SJCRH30 (cell line): ENCODE data around the gene AAGAB. TPM values are rescaled to one million over a fixed set of nuclear protein-coding genes. Genes with fewer than 3 reads are reported as not detected.

ENCODE experiments used
- DNase-seq, 2 experiments: peaks; one replicate each; pipeline ENCODE4 v3.0.0-alpha.2; 2015 to 2020
- H3K27ac ChIP-seq: fragments of 250-450 bp; sonication (Bioruptor Pico); 2 replicates; pipeline ENCODE4 v1.5.1; 2020; ENCODE audit warnings: mild to moderate bottlenecking, moderate library complexity
- H3K27me3 ChIP-seq: fragments of 250-450 bp; sonication (Bioruptor Pico); 2 replicates; pipeline ENCODE4 v1.5.1; 2020; ENCODE audit warnings: mild to moderate bottlenecking, moderate library complexity
- H3K36me3 ChIP-seq: fragments of 250-450 bp; sonication (Bioruptor Pico); 2 replicates; pipeline ENCODE4 v1.5.1; 2020; ENCODE audit warnings: mild to moderate bottlenecking, moderate library complexity
- H3K4me1 ChIP-seq: fragments of 250-450 bp; sonication (Bioruptor Pico); 2 replicates; pipeline ENCODE4 v1.5.1; 2020; ENCODE audit warnings: mild to moderate bottlenecking, moderate library complexity
- H3K4me3 ChIP-seq: fragments of 250-450 bp; sonication (Bioruptor Pico); 2 replicates; pipeline ENCODE4 v1.5.1; 2020; ENCODE audit warnings: mild to moderate bottlenecking, moderate library complexity
- H3K9me3 ChIP-seq: fragments of 250-450 bp; sonication (Bioruptor Pico); replicated peaks from 2 replicates; pipeline ENCODE4 v1.5.1; 2020; ENCODE audit warnings: mild to moderate bottlenecking, moderate library complexity
- total RNA-seq: library from RNA; depleted of rRNA; stranded (reverse); fragments of >200 nt; shearing (Covaris generic); gene quantifications from 2 replicates; pipeline ENCODE4 v1.2.3, GENCODE V29; 2014

Gene AAGAB
- total RNA-seq, 1 experiment from 2014 or later, result 54.8 TPM

GRCh38 chr15:67183443-67184169 is 70.9 kb downstream of the AAGAB start:
- Histone ChIP-seq H3K4me3 (no peak overlapping the region), H3K27ac (no peak overlapping the region), H3K4me1 (peaks cover 11% of the 10 kb centered on the region), H3K27me3 (no peaks in the 10 kb centered on the region), H3K9me3 (no peaks in the 10 kb centered on the region), H3K36me3 (peaks cover 32% of the 10 kb centered on the region)
- DNase-seq, result no peak

DNA sequence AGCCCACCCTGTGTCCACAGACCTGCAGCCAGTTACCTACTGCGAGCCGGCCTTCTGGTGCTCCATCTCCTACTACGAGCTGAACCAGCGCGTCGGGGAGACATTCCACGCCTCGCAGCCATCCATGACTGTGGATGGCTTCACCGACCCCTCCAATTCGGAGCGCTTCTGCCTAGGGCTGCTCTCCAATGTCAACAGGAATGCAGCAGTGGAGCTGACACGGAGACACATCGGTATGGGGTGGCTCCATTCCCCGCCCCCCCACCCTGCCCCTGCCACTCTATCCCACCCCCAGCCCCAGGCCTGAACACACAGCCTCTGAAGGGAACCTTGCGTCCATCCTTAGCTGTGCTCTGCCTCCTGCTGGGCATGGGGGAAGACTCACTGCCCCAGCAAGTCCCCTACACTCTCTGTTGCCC is 73.2 kb downstream of the AAGAB start:
- H3K27ac ChIP-seq, result no peak overlapping the region
- H3K27me3 ChIP-seq, result no peaks in the 10 kb centered on the region
- DNase-seq, result no peak
- H3K4me3 ChIP-seq, result no peak overlapping the region
- H3K4me1 ChIP-seq, result peaks cover 30% of the 10 kb centered on the region
- H3K9me3 ChIP-seq, result no peaks in the 10 kb centered on the region
- peaks cover 26% of the 10 kb centered on the region for H3K36me3 ChIP-seq

GRCh38 chr15:67180514-67181191 is 73.8 kb downstream of the AAGAB start:
- Histone ChIP-seq H3K36me3 (peaks cover 22% of the 10 kb centered on the region), H3K4me3 (no peak overlapping the region), H3K9me3 (no peaks in the 10 kb centered on the region), H3K27me3 (no peaks in the 10 kb centered on the region), H3K4me1 (peaks cover 36% of the 10 kb centered on the region), H3K27ac (no peak overlapping the region)
- no peak for DNase-seq

GRCh38 chr15:67180035-67180434 is 74.4 kb downstream of the AAGAB start:
- Histone ChIP-seq H3K4me1 (peaks cover 42% of the 10 kb centered on the region), H3K27ac (no peak overlapping the region)

GRCh38 chr15:67179411-67179995 is 75.0 kb downstream of the AAGAB start:
- Histone ChIP-seq H3K27ac (peak overlapping the region; percentile 48; the same call in 1 of the 2 replicates), H3K36me3 (peaks cover 17% of the 10 kb centered on the region), H3K9me3 (no peaks in the 10 kb centered on the region), H3K4me1 (peaks cover 42% of the 10 kb centered on the region), H3K27me3 (no peaks in the 10 kb centered on the region), H3K4me3 (no peak overlapping the region)
- DNase-seq, result no peak

More at GRCh38 chr15:67180035-67180434, 74.4 kb downstream of the AAGAB start:
- H3K9me3 ChIP-seq, result no peaks in the 10 kb centered on the region
- no peak overlapping the region for H3K4me3 ChIP-seq
- H3K27me3 ChIP-seq, result no peaks in the 10 kb centered on the region
- DNase-seq, result no peak
- peaks cover 22% of the 10 kb centered on the region for H3K36me3 ChIP-seq

DNA sequence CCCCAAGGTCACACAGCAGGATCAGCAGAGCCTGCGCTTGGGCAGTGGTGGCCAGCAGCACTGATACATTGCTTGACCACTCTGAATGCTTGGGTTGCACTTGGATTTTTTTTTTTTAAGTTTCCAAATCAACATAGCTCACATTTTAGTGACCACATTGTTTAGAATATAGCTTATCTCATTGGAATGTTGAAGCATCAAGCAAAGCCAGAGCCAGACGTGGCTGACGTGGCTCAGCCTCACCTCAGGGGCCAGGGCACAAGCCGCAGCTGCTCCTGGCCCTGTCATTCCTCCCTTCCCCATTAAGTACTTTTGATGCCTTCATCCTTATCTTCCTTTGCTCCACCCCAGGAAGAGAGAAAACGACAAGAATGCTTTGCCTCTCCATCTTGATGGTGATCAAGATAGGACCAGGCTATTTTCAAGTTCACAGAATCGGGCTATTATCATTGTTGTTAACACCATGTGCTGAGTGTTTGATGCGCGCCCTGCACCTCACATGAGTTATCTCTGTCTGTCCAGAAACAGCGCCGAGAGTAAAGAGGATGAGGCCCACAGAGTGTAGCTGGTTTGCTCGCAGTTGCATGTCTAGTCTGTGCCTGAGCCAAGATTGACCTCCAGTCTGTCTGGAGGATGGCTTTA is 75.8 kb downstream of the AAGAB start:
- peaks cover 42% of the 10 kb centered on the region for H3K4me1 ChIP-seq
- no peaks in the 10 kb centered on the region for H3K27me3 ChIP-seq
- no peaks in the 10 kb centered on the region for H3K9me3 ChIP-seq
- peak overlapping the region; percentile 48 for H3K27ac ChIP-seq
- H3K36me3 ChIP-seq, result peaks cover 13% of the 10 kb centered on the region
- H3K4me3 ChIP-seq, result no peak overlapping the region
- DNase-seq, result peak; percentile 86

DNA sequence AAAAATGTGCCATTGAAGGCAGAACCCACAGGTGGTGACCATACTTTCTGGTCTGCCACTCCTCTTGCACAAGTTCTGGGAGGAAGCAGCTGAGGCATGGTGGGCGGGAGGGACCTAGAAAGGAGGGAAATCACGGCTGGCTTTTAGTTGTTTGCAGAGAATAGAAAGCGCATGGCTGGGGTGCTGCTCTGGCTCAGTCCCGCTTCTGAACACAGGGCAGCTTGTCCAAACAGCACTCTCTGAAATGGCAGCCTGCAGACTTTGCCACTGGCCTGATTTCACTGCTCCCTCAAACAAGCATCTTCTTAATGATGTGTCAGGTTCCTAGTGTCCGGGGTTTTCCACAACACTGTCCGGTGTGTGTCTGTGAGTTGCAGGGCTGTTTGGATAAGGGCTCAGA is 76.7 kb downstream of the AAGAB start:
- Histone ChIP-seq H3K27me3 (no peaks in the 10 kb centered on the region), H3K27ac (peak overlapping the region; percentile 48), H3K9me3 (no peaks in the 10 kb centered on the region), H3K4me1 (peaks cover 42% of the 10 kb centered on the region), H3K4me3 (no peak overlapping the region), H3K36me3 (peaks cover 16% of the 10 kb centered on the region)
- DNase-seq, result peak in 1 of 2 experiments; percentile 43

DNA sequence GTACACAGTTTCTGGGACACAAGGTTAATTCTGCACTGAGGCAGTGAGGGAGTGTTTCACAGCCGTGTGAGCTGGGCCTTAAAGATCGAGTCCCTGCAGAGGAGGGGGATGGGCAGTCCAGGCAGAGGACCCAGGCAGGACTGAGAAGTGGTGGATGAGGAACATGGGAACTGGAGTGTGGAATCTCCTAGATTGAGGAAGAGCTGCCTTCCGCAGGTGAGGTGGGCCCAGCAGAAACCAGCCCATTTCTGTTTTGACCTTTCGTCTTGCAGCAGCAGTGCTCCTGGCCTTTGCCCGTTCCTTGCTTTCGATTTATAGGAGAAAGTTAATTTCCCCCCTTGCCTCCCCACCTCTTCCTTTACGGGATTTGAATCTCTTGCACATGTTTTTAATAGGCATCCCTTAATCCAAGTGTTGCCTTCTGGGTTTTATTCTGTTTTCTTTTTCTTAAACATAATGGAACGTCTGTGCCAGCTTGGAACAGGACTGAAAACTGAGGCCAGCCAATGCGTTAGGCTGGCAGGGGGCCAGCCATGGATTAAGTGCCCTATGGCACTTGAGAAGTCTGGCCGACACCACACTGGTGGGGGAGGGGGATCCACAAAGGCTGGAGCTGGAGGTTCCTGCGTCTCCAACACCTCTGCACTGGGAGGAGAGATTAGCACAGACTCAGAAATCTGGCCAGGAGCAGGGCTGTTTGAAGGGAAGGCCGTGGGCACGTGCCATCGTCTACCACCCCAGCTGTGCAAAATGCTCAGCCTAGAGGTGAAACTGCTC is 78.1 kb downstream of the AAGAB start:
- peaks cover 43% of the 10 kb centered on the region for H3K4me1 ChIP-seq
- H3K36me3 ChIP-seq, result peaks cover 14% of the 10 kb centered on the region; the same call in 1 of the 2 replicates

DNA sequence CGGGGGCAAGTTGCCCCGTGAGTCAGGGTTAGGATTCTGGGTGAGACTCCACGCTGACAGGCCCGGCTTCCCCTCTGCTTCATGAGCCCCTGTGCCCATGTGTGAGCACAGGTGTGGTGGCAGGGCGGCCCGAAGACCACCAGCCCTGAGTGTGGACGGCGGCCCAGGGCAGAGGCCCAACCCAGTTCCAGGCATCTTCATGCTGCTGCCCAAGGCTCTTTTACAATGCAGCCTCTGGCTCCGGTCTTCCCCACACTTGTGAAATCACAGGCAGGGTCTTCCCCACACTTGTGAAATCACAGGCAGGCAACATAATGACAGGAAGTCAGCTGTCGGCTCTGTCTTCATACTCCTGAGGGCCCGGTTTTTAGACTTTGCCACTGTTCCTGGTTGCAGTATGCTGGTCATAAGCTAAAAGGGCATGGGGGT is 78.8 kb downstream of the AAGAB start:
- DNase-seq, result no peak
- Histone ChIP-seq H3K4me1 (peaks cover 51% of the 10 kb centered on the region), H3K9me3 (no peaks in the 10 kb centered on the region), H3K4me3 (no peak overlapping the region), H3K27me3 (no peaks in the 10 kb centered on the region), H3K36me3 (peaks cover 9% of the 10 kb centered on the region; the same call in 1 of the 2 replicates), H3K27ac (no peak overlapping the region)

More for the DNA sequence above, 78.1 kb downstream of the AAGAB start:
- H3K27me3 ChIP-seq, result no peaks in the 10 kb centered on the region
- no peaks in the 10 kb centered on the region for H3K9me3 ChIP-seq
- H3K27ac ChIP-seq, result no peak overlapping the region
- DNase-seq, result no peak
- H3K4me3 ChIP-seq, result no peak overlapping the region

- Histone ChIP-seq H3K9me3 (no peaks in the 10 kb centered on the region), H3K27ac (no peak overlapping the region), H3K36me3 (peaks cover 6% of the 10 kb centered on the region; the same call in 1 of the 2 replicates), H3K4me1 (peaks cover 57% of the 10 kb centered on the region), H3K4me3 (no peak overlapping the region), H3K27me3 (no peaks in the 10 kb centered on the region)
- no peak for DNase-seq
These were observed 79.4 kb downstream of the AAGAB start for GRCh38 chr15:67174864-67175573.

DNA sequence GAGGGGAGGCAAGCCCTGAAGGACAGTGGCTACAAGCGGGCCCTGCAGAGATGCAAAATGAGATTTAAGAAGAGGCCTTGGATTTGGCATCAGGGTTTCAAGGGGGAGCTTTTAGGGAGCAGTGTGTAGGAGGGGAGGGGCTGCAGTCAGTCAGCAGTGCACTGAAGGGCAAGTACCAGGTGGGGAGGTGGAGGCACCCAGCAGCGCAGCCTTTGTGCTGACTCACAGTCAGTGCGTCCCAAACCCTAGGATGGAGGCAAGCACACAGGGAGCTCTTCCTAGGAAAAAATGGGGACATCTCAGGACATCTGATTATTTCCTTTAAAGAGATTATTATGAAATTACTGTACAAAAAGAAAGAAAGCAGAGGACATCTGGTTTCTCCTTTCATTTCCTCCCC is 80.0 kb downstream of the AAGAB start:
- Histone ChIP-seq H3K27ac (no peak overlapping the region), H3K9me3 (no peaks in the 10 kb centered on the region), H3K27me3 (no peaks in the 10 kb centered on the region), H3K4me1 (peaks cover 59% of the 10 kb centered on the region), H3K4me3 (no peak overlapping the region), H3K36me3 (peaks cover 6% of the 10 kb centered on the region; the same call in 1 of the 2 replicates)
- DNase-seq, result no peak

- Histone ChIP-seq H3K4me1 (peaks cover 52% of the 10 kb centered on the region), H3K9me3 (no peaks in the 10 kb centered on the region), H3K27me3 (no peaks in the 10 kb centered on the region), H3K4me3 (no peak overlapping the region), H3K27ac (no peak overlapping the region), H3K36me3 (peaks cover 8% of the 10 kb centered on the region; the same call in 1 of the 2 replicates)
- DNase-seq, result no peak
These were observed 80.7 kb downstream of the AAGAB start for GRCh38 chr15:67173786-67174185.

DNA sequence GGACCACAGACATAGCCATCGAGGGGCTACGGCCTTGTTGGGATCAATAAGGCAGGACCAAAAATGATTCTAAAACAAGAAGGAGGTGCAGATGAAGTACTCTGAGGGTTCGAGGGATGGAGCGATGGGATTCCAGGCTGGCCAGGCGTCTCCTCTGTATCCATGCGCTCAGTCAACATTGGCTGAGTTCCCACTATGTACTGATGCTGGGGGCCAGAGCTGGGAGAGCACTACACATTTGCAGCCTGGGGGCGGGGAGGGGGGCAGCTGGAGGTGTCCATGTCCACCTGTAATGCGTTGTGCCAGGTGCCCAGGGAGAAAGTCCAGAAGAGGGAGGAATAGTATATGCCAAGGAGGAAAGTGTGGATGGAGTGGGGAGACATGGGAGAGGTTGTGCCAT is 81.5 kb downstream of the AAGAB start:
- H3K27me3 ChIP-seq, result no peaks in the 10 kb centered on the region
- H3K4me3 ChIP-seq, result no peak overlapping the region
- no peak overlapping the region for H3K27ac ChIP-seq
- H3K36me3 ChIP-seq, result peaks cover 10% of the 10 kb centered on the region; the same call in 1 of the 2 replicates
- DNase-seq, result no peak
- H3K4me1 ChIP-seq, result peaks cover 46% of the 10 kb centered on the region
- no peaks in the 10 kb centered on the region for H3K9me3 ChIP-seq
